ENCODE results near the gene KL.

The KL gene

GRCh38 chr13:32987462-32987861 lies 28.8 kb upstream of the KL start:
- no peaks in the 10 kb centered on the region for H3K27me3 ChIP-seq (ENCODE audit: control insufficient read depth in 3 of 3, insufficient read depth in 3 of 3, low read depth in 1 of 3, low read length in 3 of 3)
- H2AK5ac ChIP-seq (ENCODE audit: low read depth, low read length), result no peak overlapping the region
- no peak overlapping the region for H3K14ac ChIP-seq (ENCODE audit: low read length)
- no peak overlapping the region for H2BK12ac ChIP-seq (ENCODE audit: low read length)
- no CpG with 5 or more reads among the region's 1 CpG for WGBS, 2 donors (ENCODE audit: extremely low coverage in 2 of 2, insufficient read length in 2 of 2, insufficient replicate concordance in 1 of 2)
- no peak overlapping the region for H4K91ac ChIP-seq (ENCODE audit: low read depth, low read length, poor library complexity)
- H2BK15ac ChIP-seq (ENCODE audit: low read length), result no peak overlapping the region
- no peak for DNase-seq (ENCODE audit: low spot score)
- no peak overlapping the region for H3K18ac ChIP-seq (ENCODE audit: low read length)
- no peak overlapping the region for H3K23ac ChIP-seq (ENCODE audit: low read depth, low read length, poor library complexity)
- H3K4me3 ChIP-seq (ENCODE audit: low read length in 2 of 2), result no peak overlapping the region
- no peak overlapping the region for H3K9ac ChIP-seq (ENCODE audit: low read depth, low read length, poor library complexity)
- H2BK5ac ChIP-seq (ENCODE audit: low read length), result no peak overlapping the region
- H2AFZ ChIP-seq (ENCODE audit: low read length), result no peak overlapping the region
- H3K4me1 ChIP-seq (ENCODE audit: control insufficient read depth in 2 of 2, insufficient read depth in 1 of 2, low read depth in 1 of 2, low read length in 2 of 2), result no peaks in the 10 kb centered on the region
- no peak overlapping the region for H3K4ac ChIP-seq (ENCODE audit: low read length)
- no peaks in the 10 kb centered on the region for H3K79me1 ChIP-seq (ENCODE audit: low read depth, low read length)
- H3K9me3 ChIP-seq (replicated peaks in 1 of 2; ENCODE audit: control insufficient read depth in 2 of 2, insufficient read depth in 1 of 2, low read depth in 1 of 2, low read length in 2 of 2), result no peaks in the 10 kb centered on the region
- no peak overlapping the region for H2BK120ac ChIP-seq (ENCODE audit: low read depth, low read length)
- no peaks in the 10 kb centered on the region for H3K36me3 ChIP-seq (replicated peaks in 1 of 2; ENCODE audit: control insufficient read depth in 2 of 2, insufficient read depth in 2 of 2, low read length in 2 of 2)
- no peak overlapping the region for H3K4me2 ChIP-seq (ENCODE audit: insufficient read depth, low read length, poor library complexity, severe bottlenecking)
- H4K8ac ChIP-seq (ENCODE audit: low read depth, low read length), result no peak overlapping the region
- no peak overlapping the region for H3K27ac ChIP-seq (replicated peaks; ENCODE audit: low read length)

- Histone ChIP-seq H4K91ac (ENCODE audit: low read depth, low read length, poor library complexity) (no peak overlapping the region), H3K4me2 (ENCODE audit: insufficient read depth, low read length, poor library complexity, severe bottlenecking) (no peak overlapping the region), H2BK12ac (ENCODE audit: low read length) (no peak overlapping the region), H2BK120ac (ENCODE audit: low read depth, low read length) (no peak overlapping the region), H3K36me3 (replicated peaks in 1 of 2; ENCODE audit: control insufficient read depth in 2 of 2, insufficient read depth in 2 of 2, low read length in 2 of 2) (no peaks in the 10 kb centered on the region), H2BK5ac (ENCODE audit: low read length) (no peak overlapping the region), H3K4me3 (ENCODE audit: low read length in 2 of 2) (no peak overlapping the region), H3K27me3 (ENCODE audit: control insufficient read depth in 3 of 3, insufficient read depth in 3 of 3, low read depth in 1 of 3, low read length in 3 of 3) (no peaks in the 10 kb centered on the region), H3K14ac (ENCODE audit: low read length) (no peak overlapping the region), H3K18ac (ENCODE audit: low read length) (no peak overlapping the region), H2AFZ (ENCODE audit: low read length) (no peak overlapping the region), H3K79me1 (ENCODE audit: low read depth, low read length) (no peaks in the 10 kb centered on the region), H3K27ac (replicated peaks; ENCODE audit: low read length) (no peak overlapping the region), H3K9ac (ENCODE audit: low read depth, low read length, poor library complexity) (no peak overlapping the region), H3K4ac (ENCODE audit: low read length) (no peak overlapping the region), H3K9me3 (replicated peaks in 1 of 2; ENCODE audit: control insufficient read depth in 2 of 2, insufficient read depth in 1 of 2, low read depth in 1 of 2, low read length in 2 of 2) (no peaks in the 10 kb centered on the region), H4K8ac (ENCODE audit: low read depth, low read length) (no peak overlapping the region), H3K23ac (ENCODE audit: low read depth, low read length, poor library complexity) (no peak overlapping the region), H2BK15ac (ENCODE audit: low read length) (no peak overlapping the region), H2AK5ac (ENCODE audit: low read depth, low read length) (no peak overlapping the region), H3K4me1 (ENCODE audit: control insufficient read depth in 2 of 2, insufficient read depth in 1 of 2, low read depth in 1 of 2, low read length in 2 of 2) (no peaks in the 10 kb centered on the region)
- DNase-seq (ENCODE audit: low spot score), result no peak
- WGBS, 2 donors (ENCODE audit: extremely low coverage in 2 of 2, insufficient read length in 2 of 2, insufficient replicate concordance in 1 of 2), result no CpG with 5 or more reads among the region's 8 CpGs
Measured at GRCh38 chr13:32988608-32989289, 27.5 kb upstream of the KL start.

- H2AK5ac ChIP-seq (ENCODE audit: low read depth, low read length), result no peak overlapping the region
- no peaks in the 10 kb centered on the region for H3K27me3 ChIP-seq (ENCODE audit: control insufficient read depth in 3 of 3, insufficient read depth in 3 of 3, low read depth in 1 of 3, low read length in 3 of 3)
- no peaks in the 10 kb centered on the region for H3K79me1 ChIP-seq (ENCODE audit: low read depth, low read length)
- H3K36me3 ChIP-seq (replicated peaks in 1 of 2; ENCODE audit: control insufficient read depth in 2 of 2, insufficient read depth in 2 of 2, low read length in 2 of 2), result no peaks in the 10 kb centered on the region
- H3K18ac ChIP-seq (ENCODE audit: low read length), result no peak overlapping the region
- H3K9ac ChIP-seq (ENCODE audit: low read depth, low read length, poor library complexity), result no peak overlapping the region
- H4K8ac ChIP-seq (ENCODE audit: low read depth, low read length), result no peak overlapping the region
- no peaks in the 10 kb centered on the region for H3K4me1 ChIP-seq (ENCODE audit: control insufficient read depth in 2 of 2, insufficient read depth in 1 of 2, low read depth in 1 of 2, low read length in 2 of 2)
- H4K91ac ChIP-seq (ENCODE audit: low read depth, low read length, poor library complexity), result no peak overlapping the region
- H3K4me3 ChIP-seq (ENCODE audit: low read length in 2 of 2), result peak overlapping the region in 1 of 2 donors; percentile 19
- H3K9me3 ChIP-seq (replicated peaks in 1 of 2; ENCODE audit: control insufficient read depth in 2 of 2, insufficient read depth in 1 of 2, low read depth in 1 of 2, low read length in 2 of 2), result no peaks in the 10 kb centered on the region
- no CpG with 5 or more reads among the region's 3 CpGs for WGBS, 2 donors (ENCODE audit: extremely low coverage in 2 of 2, insufficient read length in 2 of 2, insufficient replicate concordance in 1 of 2)
- no peak overlapping the region for H3K4me2 ChIP-seq (ENCODE audit: insufficient read depth, low read length, poor library complexity, severe bottlenecking)
- no peak overlapping the region for H3K4ac ChIP-seq (ENCODE audit: low read length)
- H3K14ac ChIP-seq (ENCODE audit: low read length), result no peak overlapping the region
- DNase-seq (ENCODE audit: low spot score), result no peak
- H2AFZ ChIP-seq (ENCODE audit: low read length), result no peak overlapping the region
- H3K27ac ChIP-seq (replicated peaks; ENCODE audit: low read length), result no peak overlapping the region
- no peak overlapping the region for H2BK5ac ChIP-seq (ENCODE audit: low read length)
- no peak overlapping the region for H2BK12ac ChIP-seq (ENCODE audit: low read length)
- no peak overlapping the region for H3K23ac ChIP-seq (ENCODE audit: low read depth, low read length, poor library complexity)
- H2BK15ac ChIP-seq (ENCODE audit: low read length), result no peak overlapping the region
- H2BK120ac ChIP-seq (ENCODE audit: low read depth, low read length), result no peak overlapping the region
Measured at GRCh38 chr13:32989290-32989667, 26.9 kb upstream of the KL start.

- no peak overlapping the region for H2BK12ac ChIP-seq (ENCODE audit: low read length)
Measured at GRCh38 chr13:32989942-32990341, 26.3 kb upstream of the KL start.

More at GRCh38 chr13:32989942-32990341, 26.3 kb upstream of the KL start:
- Histone ChIP-seq H2AK5ac (ENCODE audit: low read depth, low read length) (no peak overlapping the region), H3K27ac (replicated peaks; ENCODE audit: low read length) (no peak overlapping the region), H3K4me2 (ENCODE audit: insufficient read depth, low read length, poor library complexity, severe bottlenecking) (no peak overlapping the region), H2BK5ac (ENCODE audit: low read length) (no peak overlapping the region), H2BK15ac (ENCODE audit: low read length) (no peak overlapping the region), H3K79me1 (ENCODE audit: low read depth, low read length) (no peaks in the 10 kb centered on the region), H3K4ac (ENCODE audit: low read length) (no peak overlapping the region), H3K18ac (ENCODE audit: low read length) (no peak overlapping the region), H3K9ac (ENCODE audit: low read depth, low read length, poor library complexity) (no peak overlapping the region), H2AFZ (ENCODE audit: low read length) (no peak overlapping the region), H3K4me1 (ENCODE audit: control insufficient read depth in 2 of 2, insufficient read depth in 1 of 2, low read depth in 1 of 2, low read length in 2 of 2) (no peaks in the 10 kb centered on the region), H3K14ac (ENCODE audit: low read length) (no peak overlapping the region), H3K9me3 (replicated peaks in 1 of 2; ENCODE audit: control insufficient read depth in 2 of 2, insufficient read depth in 1 of 2, low read depth in 1 of 2, low read length in 2 of 2) (no peaks in the 10 kb centered on the region), H3K23ac (ENCODE audit: low read depth, low read length, poor library complexity) (no peak overlapping the region), H3K4me3 (ENCODE audit: low read length in 2 of 2) (no peak overlapping the region), H2BK120ac (ENCODE audit: low read depth, low read length) (no peak overlapping the region), H3K36me3 (replicated peaks in 1 of 2; ENCODE audit: control insufficient read depth in 2 of 2, insufficient read depth in 2 of 2, low read length in 2 of 2) (no peaks in the 10 kb centered on the region), H3K27me3 (ENCODE audit: control insufficient read depth in 3 of 3, insufficient read depth in 3 of 3, low read depth in 1 of 3, low read length in 3 of 3) (no peaks in the 10 kb centered on the region), H4K91ac (ENCODE audit: low read depth, low read length, poor library complexity) (no peak overlapping the region), H4K8ac (ENCODE audit: low read depth, low read length) (no peak overlapping the region)
- no CpG with 5 or more reads among the region's 3 CpGs for WGBS, 2 donors (ENCODE audit: extremely low coverage in 2 of 2, insufficient read length in 2 of 2, insufficient replicate concordance in 1 of 2)
- DNase-seq (ENCODE audit: low spot score), result no peak
